ENCODE results near the gene WAC. TPM values are rescaled to one million over a fixed set of nuclear protein-coding genes. Genes with fewer than 3 reads are reported as not detected.
"Not testable (repeated sequence)": the region's sequence is repeated elsewhere in the genome, so short reads cannot be mapped to it uniquely, and the experiment has no call there.

Gene WAC
- total RNA-seq, 1 donor from 2014 or later: 107 TPM

- no peak for DNase-seq (ENCODE audit: low spot score)
Observed at GRCh38 chr10:28604567-28605536, 71.9 kb downstream of the WAC start.

DNA sequence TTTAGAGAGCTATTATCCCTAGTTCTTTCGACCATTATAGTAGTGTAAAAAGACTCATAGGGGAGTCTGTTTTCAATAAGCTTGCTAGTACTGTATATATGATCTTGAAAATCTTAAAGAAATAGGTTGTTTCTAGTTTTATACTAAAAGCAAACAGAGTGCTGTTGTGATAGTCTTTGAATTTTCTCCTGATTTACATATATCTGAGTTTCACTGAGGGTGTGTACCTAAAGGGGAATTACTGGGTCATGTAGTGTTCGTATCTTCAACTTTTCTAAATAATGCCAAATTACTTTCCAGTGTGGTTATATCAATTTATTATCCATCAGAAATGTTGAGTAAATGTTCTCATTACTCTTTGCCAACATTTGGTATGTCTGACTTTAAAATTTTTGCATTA, 73.7 kb downstream of the WAC start:
- no peak for DNase-seq (ENCODE audit: low spot score)

GRCh38 chr10:28609636-28610035, 76.7 kb downstream of the WAC start:
- not testable (repeated sequence) for DNase-seq (ENCODE audit: low spot score)

DNA sequence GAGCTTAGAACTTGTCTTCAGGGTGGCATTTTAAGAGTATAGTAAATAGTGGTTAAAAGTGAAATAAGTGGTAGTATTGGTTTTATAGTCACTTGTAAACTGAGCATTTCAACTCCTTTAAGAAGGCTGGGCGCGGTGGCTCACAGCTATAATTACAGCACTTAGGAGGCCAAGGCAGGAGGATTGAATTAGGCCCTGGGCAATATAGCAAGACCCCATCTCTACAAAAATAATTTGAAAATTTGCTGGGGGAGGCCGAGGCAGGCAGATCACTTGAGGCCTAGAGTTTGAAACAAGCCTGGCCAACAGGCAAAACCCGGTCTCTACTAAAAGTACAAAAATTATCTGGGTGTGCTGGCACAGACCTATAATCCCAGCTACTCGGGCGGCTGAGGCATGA, 80.0 kb downstream of the WAC start:
- DNase-seq (ENCODE audit: low spot score): no peak

DNA sequence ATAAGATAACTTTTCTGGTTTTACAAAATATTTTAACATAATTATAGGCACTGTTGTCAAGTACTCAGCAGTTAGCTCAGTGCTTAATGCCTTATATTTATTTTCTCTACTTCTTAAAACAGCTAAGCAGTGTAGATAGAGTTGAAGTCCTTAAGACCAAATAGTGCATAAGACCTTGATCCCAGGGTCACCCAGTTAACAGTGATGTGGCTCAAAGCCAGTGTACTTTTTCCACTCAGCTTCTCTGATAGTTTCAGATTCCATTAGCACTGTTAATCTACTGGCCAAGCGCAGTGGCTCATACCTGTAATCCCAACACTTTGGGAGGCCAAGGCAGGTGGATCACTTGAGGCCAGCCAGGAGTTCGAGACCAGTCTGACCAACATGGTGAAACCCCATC, 83.6 kb downstream of the WAC start:
- DNase-seq (ENCODE audit: low spot score): no peak

- DNase-seq (ENCODE audit: low spot score): no peak
Observed at GRCh38 chr10:28619455-28619854, 86.5 kb downstream of the WAC start.

- DNase-seq (ENCODE audit: low spot score): no peak
Observed at GRCh38 chr10:28620251-28620650, 87.3 kb downstream of the WAC start.

- DNase-seq (ENCODE audit: low spot score): no peak
Observed at GRCh38 chr10:28623483-28623882, 90.6 kb downstream of the WAC start.

DNA sequence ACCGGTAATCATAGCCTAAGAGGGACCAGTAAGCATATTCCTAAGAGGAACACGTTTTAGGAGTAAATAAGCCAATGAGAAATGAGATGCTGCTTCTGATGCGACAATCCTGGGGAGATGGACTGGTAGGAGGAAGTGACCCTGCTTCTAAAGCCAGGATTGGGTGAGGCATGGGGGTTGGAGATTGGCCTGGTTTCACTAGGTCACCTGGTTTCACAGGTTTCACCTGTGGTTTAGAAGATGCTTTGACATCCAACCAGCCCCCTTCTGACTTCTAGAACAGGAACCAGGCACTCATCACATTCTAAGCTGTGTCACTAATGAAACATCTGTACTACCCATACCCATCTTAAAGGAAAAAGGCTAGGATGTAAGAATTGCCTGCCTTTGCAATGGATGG, 91.4 kb downstream of the WAC start:
- DNase-seq (ENCODE audit: low spot score): no peak

GRCh38 chr10:28627102-28627501, 94.2 kb downstream of the WAC start:
- no peak for DNase-seq (ENCODE audit: low spot score)

GRCh38 chr10:28628184-28628893, 95.4 kb downstream of the WAC start:
- DNase-seq (ENCODE audit: low spot score): peak; percentile 89

DNA sequence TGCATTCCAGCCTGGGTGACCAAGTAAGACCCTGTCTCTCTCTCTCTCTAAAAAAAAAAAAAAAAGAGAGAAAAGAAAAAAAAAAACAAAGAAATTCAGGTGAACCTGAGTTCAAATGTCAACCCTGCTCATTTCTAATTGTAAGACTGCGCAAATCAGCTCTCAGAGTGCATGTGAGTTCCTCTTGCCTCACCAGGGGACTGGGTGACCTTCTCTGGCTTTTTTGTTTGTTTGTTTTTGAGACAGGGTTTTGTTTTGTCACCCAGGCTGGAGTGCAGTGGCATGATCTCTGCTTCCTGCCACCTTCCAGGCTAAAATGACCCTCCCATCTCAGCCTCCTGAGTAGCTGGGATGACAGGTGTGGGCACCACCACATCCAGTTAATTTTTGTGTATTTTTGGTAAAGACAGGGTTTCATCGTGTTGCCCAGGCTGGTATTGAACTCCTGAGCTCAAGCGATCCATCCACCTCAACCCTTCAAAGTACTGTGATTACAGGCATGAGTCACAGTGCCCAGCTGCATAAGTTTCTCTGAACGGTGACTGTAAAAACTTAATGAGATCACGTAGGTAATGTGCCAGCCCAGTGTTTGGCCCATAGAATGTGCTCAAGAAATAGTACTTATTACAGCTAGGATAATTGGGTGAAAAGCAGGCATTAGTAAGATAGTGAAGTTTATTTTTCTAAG, 99.1 kb downstream of the WAC start:
- DNase-seq (ENCODE audit: low spot score): peak; percentile 5

GRCh38 chr10:28632584-28632945, 99.6 kb downstream of the WAC start:
- DNase-seq (ENCODE audit: low spot score): no peak

GRCh38 chr10:28633750-28634149, 100.8 kb downstream of the WAC start:
- DNase-seq (ENCODE audit: low spot score): peak; percentile 30

DNA sequence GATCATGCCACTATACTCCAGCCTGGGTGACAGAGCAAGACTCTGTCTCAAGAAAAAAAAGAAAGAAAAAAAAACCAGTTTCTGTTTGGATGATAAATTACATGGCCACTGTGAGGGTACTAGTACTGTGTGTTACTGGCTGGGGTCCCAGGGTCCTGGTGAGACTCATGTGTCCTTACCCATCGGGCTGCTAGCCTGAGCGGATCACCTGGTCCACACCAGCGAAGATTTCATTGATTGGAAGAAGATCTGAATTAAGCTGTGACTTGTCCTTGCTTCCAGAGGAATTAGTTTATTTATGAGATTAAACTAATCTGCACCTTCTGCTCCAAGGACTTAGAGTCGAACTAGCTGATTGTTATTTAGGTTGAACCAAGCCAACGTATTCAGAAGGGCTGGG, 104.4 kb downstream of the WAC start:
- peak; percentile 60 for DNase-seq (ENCODE audit: low spot score)

- DNase-seq (ENCODE audit: low spot score): no peak
Observed at GRCh38 chr10:28638392-28638791, 105.5 kb downstream of the WAC start.

- DNase-seq (ENCODE audit: low spot score): peak; percentile 60
Observed at GRCh38 chr10:28640551-28640950, 107.6 kb downstream of the WAC start.

DNA sequence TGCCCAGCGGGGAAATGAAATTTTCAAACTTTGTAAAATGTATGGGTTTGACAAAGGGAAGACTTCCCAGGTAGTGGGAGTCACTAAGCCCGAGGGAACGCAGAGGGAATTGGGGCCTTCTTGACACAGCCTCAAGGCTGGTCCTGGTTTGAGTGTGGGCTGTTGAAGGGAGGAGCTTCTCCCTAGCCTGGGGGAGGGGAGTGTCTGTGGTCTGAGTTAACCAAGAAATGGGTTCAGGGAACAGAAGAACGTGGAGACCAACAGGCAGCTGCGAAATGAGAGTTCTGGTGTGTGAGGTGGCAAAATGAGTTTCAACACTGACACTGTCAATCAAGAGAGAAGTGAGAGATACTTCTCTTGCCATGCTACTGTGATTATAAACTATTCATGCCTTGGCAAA, 111.7 kb downstream of the WAC start:
- DNase-seq (ENCODE audit: low spot score): peak; percentile 57

GRCh38 chr10:28652106-28652505, 119.2 kb downstream of the WAC start:
- DNase-seq (ENCODE audit: low spot score): no peak

DNA sequence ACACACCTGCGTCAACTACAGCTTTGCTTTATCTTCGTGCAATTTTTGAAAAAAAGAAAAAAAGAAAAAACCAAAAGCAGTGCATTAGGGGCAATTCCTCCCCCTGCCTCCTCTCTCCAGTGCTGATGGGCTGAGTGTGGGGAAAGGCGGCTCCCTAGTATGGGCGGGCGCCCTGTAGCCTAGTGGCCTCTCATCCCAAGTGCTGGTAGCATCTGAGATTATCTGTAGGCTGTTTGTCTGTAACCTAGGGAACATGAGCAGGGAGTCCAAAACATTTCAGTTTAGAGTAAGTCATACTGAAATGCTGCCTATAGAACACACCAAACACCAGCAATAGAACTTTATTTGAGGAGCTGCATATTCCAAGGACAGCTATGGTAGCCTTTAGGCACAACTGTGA, 119.8 kb downstream of the WAC start:
- peak; percentile 30 for DNase-seq (ENCODE audit: low spot score)

DNA sequence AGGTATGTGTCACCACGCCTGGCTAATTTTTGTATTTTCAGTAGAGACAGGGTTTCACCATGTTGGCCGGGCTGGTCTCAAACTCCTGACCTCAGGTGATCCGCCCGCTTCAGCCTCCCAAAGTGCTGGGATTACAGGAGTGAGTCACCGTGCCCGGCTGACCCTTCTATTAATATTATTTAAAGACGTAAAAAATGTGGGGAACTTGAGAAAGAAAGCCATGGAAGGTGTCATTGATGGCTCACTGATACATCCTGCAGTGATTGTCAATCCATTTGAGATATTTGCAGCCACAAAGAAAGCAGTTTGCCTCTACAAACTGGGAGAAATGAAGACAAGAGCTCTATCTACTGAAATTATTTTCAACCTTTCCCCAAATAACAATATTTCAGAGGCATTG, 125.9 kb downstream of the WAC start:
- peak; percentile 35 for DNase-seq (ENCODE audit: low spot score)

DNA sequence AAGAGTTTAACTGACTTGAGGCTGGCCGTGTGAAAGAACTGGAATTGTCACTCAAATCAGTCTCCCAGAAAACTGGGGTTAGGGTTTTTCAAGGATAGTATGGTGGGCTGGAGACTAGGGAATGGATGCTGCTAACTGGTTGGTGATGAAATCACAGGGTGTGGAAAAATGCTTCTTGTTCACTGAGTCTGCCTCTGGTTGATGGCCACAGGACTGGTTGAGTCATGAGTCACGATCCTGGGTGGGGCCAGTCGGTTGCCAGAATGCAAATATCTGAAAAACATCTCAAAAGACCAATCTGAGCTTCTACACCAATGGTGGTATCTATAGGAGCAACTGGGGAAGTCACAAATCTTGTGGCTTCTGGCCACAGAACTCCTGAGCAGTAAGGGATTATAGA, 128.1 kb downstream of the WAC start:
- DNase-seq (ENCODE audit: low spot score): no peak

Measured in mesenteric fat pad (tissue), 1 donor.